Measurements from ENCODE around the gene TNNC1. TPM values are rescaled to one million over a fixed set of nuclear protein-coding genes. Genes with fewer than 3 reads are reported as not detected.

TNNC1 gene
- total and polyA plus RNA-seq, 2 of the 13 experiments (the other 11 are each of a cell fraction or from before 2014, with no cell fraction given) = 11.8 to 36.4 TPM

DNA sequence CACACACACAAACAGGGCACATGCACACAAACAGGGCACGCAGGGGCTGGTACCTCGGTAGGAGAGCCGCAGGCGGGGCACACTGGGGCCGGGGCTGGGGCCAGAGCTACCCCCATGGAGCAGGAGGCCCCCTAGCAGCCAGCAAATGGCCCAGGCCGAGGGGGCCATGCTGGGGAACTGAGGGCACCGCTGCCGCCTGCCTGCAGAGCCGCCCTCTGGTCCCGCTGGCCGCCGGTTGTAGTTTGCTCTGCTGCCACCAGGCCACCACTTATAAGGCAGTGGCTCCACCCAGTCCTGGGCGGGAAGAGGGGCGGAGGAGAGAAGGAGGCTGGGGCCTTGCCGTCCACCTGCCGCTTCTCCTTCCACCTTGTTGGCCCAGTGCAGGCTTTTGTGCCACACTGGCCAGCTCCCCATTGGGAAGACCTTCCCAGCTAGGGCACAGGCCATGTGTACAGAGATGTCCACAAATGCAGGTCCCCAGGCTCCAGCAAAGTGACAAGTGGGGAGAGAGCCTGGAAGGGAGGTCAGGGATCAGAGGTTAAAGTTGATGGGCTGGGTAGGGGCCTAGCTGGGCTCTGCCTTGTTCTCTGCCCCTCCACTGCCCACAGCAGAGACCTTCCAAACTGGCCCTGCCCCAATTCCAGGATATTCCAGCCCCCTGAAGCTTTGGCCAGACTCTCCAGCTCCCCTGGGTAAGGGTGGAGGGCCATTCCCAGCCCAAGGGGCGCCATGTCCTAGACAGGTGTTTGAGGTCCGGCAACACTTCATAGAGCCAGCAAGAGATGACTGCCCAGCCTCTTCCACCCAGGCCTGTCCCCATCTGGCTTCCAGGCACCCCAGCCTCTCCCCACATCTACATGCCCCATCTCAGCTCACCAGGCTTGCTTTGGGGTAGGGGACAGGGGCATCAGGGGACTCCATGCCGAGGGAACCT, 8.7 kb downstream of the TNNC1 start, which contains the start of gene SEMA3G (continued):
- TF ChIP-seq, protein P1, sequence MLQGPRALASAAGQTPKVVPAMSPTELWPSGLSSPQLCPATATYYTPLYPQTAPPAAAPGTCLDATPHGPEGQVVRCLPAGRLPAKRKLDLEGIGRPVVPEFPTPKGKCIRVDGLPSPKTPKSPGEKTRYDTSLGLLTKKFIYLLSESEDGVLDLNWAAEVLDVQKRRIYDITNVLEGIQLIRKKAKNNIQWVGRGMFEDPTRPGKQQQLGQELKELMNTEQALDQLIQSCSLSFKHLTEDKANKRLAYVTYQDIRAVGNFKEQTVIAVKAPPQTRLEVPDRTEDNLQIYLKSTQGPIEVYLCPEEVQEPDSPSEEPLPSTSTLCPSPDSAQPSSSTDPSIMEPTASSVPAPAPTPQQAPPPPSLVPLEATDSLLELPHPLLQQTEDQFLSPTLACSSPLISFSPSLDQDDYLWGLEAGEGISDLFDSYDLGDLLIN (CRISPR knock-in tag; IDR thresholded peaks at IDR 0.05; ENCODE audit: borderline replicate concordance) = no peak
- TF ChIP-seq IKZF1 (IDR thresholded peaks at IDR 0.05) = no peak
- no peak for TF ChIP-seq ZNF775 (CRISPR knock-in tag; IDR thresholded peaks at IDR 0.05; ENCODE audit: borderline replicate concordance)
- peak; percentile 64 for TF ChIP-seq ELF3 (CRISPR knock-in tag; IDR thresholded peaks at IDR 0.05)
- no peak for TF ChIP-seq NCOA1 (CRISPR knock-in tag; IDR thresholded peaks at IDR 0.05)
- TF ChIP-seq, protein P2, sequence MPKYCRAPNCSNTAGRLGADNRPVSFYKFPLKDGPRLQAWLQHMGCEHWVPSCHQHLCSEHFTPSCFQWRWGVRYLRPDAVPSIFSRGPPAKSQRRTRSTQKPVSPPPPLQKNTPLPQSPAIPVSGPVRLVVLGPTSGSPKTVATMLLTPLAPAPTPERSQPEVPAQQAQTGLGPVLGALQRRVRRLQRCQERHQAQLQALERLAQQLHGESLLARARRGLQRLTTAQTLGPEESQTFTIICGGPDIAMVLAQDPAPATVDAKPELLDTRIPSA (CRISPR knock-in tag; IDR thresholded peaks at IDR 0.05; ENCODE audit: borderline replicate concordance) = no peak
- no peak; the same call in 1 of the 2 replicates for TF ChIP-seq ZNF660 (CRISPR knock-in tag; IDR thresholded peaks at IDR 0.05; ENCODE audit: borderline replicate concordance, low read depth)
- no peak for TF ChIP-seq HCFC1 (IDR thresholded peaks at IDR 0.05; ENCODE audit: low read depth, low read length)
- TF ChIP-seq ATRX (CRISPR knock-in tag; IDR thresholded peaks at IDR 0.05; ENCODE audit: borderline replicate concordance) = no peak
- no peak for TF ChIP-seq CENPX (CRISPR knock-in tag; IDR thresholded peaks at IDR 0.05)
- TF ChIP-seq, protein P3, sequence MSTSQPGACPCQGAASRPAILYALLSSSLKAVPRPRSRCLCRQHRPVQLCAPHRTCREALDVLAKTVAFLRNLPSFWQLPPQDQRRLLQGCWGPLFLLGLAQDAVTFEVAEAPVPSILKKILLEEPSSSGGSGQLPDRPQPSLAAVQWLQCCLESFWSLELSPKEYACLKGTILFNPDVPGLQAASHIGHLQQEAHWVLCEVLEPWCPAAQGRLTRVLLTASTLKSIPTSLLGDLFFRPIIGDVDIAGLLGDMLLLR (CRISPR knock-in tag; IDR thresholded peaks at IDR 0.05) = 0 out of 2 replicates have a peak, but pooled peaks have one; percentile 39
- TF ChIP-seq, protein P4, sequence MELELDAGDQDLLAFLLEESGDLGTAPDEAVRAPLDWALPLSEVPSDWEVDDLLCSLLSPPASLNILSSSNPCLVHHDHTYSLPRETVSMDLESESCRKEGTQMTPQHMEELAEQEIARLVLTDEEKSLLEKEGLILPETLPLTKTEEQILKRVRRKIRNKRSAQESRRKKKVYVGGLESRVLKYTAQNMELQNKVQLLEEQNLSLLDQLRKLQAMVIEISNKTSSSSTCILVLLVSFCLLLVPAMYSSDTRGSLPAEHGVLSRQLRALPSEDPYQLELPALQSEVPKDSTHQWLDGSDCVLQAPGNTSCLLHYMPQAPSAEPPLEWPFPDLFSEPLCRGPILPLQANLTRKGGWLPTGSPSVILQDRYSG (CRISPR knock-in tag; IDR thresholded peaks at IDR 0.05) = no peak
- no peak for TF ChIP-seq ZNF549 (CRISPR knock-in tag; IDR thresholded peaks at IDR 0.05)
- no peak for TF ChIP-seq ZNF670 (CRISPR knock-in tag; IDR thresholded peaks at IDR 0.05; ENCODE audit: borderline replicate concordance)
- TF ChIP-seq ZNF569 (CRISPR knock-in tag; IDR thresholded peaks at IDR 0.05; ENCODE audit: borderline replicate concordance) = no peak
- TF ChIP-seq ZNF530 (CRISPR knock-in tag; IDR thresholded peaks at IDR 0.05; ENCODE audit: low read depth) = no peak
- TF ChIP-seq, protein P5, sequence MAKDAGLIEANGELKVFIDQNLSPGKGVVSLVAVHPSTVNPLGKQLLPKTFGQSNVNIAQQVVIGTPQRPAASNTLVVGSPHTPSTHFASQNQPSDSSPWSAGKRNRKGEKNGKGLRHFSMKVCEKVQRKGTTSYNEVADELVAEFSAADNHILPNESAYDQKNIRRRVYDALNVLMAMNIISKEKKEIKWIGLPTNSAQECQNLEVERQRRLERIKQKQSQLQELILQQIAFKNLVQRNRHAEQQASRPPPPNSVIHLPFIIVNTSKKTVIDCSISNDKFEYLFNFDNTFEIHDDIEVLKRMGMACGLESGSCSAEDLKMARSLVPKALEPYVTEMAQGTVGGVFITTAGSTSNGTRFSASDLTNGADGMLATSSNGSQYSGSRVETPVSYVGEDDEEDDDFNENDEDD (CRISPR knock-in tag; IDR thresholded peaks at IDR 0.05; ENCODE audit: borderline replicate concordance) = peak; percentile 78; the same call in 1 of the 2 replicates
- TF ChIP-seq, protein P6, sequence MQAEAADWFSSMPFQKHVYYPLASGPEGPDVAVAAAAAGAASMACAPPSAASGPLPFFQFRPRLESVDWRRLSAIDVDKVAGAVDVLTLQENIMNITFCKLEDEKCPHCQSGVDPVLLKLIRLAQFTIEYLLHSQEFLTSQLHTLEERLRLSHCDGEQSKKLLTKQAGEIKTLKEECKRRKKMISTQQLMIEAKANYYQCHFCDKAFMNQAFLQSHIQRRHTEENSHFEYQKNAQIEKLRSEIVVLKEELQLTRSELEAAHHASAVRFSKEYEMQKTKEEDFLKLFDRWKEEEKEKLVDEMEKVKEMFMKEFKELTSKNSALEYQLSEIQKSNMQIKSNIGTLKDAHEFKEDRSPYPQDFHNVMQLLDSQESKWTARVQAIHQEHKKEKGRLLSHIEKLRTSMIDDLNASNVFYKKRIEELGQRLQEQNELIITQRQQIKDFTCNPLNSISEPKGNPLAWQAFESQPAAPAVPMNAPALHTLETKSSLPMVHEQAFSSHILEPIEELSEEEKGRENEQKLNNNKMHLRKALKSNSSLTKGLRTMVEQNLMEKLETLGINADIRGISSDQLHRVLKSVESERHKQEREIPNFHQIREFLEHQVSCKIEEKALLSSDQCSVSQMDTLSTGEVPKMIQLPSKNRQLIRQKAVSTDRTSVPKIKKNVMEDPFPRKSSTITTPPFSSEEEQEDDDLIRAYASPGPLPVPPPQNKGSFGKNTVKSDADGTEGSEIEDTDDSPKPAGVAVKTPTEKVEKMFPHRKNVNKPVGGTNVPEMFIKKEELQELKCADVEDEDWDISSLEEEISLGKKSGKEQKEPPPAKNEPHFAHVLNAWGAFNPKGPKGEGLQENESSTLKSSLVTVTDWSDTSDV (CRISPR knock-in tag; IDR thresholded peaks at IDR 0.05) = 0 out of 2 replicates have a peak, but pooled peaks have one; percentile 56

Data from HepG2 (cell line).